Ovary (tissue), 3 donors: ENCODE data around the gene DMXL2.

Experiments used
- EP300 ChIP-seq: sonication (generic); formaldehyde crosslinking; IDR thresholded peaks from one replicate; pipeline ENCODE4 v1.6.1; 2017; ENCODE audit warnings: antibody characterized with exemption
- POLR2A ChIP-seq: fragments of 450-650 bp; IDR thresholded peaks from one replicate; pipeline ENCODE4 v1.6.1; 2017; ENCODE audit warnings: antibody characterized with exemption, mild to moderate bottlenecking, moderate library complexity
- TF ChIP-seq, protein P1 (sequence below), 3 donors: fragments of 450-650 bp in 2 of 3; fragments of 200-600 bp in 1 of 3; IDR thresholded peaks; one replicate each; pipeline versions ENCODE4 v1.5.1 to v1.8.0; 2016 to 2022; ENCODE audit warnings: antibody characterized with exemption in 3 of 3, mild to moderate bottlenecking in 1 of 3
- donor health status: DM: no; HTN: no; CAD: no.

DNA sequence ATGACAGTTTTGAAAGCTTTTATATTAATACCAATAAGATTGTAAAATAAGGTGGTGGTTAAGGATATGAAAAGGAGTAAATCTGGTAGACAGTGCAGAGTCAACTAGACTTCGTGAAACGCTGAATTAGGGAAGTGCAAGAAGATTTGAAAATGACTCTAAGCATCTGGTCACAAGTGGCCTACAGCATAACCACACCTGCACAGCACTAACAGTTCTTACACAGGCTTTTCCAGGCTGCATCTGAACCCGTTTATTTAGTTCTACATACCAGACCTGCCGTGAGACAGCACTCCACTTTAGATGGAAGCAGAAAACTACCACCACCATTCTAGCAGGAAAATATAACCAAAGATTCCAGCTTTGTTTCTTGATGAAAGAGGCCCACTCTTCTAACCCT lies 1.9 kb downstream of the DMXL2 start:
- TF ChIP-seq EP300 (no peak), POLR2A (no peak)
- TF ChIP-seq, protein P1, sequence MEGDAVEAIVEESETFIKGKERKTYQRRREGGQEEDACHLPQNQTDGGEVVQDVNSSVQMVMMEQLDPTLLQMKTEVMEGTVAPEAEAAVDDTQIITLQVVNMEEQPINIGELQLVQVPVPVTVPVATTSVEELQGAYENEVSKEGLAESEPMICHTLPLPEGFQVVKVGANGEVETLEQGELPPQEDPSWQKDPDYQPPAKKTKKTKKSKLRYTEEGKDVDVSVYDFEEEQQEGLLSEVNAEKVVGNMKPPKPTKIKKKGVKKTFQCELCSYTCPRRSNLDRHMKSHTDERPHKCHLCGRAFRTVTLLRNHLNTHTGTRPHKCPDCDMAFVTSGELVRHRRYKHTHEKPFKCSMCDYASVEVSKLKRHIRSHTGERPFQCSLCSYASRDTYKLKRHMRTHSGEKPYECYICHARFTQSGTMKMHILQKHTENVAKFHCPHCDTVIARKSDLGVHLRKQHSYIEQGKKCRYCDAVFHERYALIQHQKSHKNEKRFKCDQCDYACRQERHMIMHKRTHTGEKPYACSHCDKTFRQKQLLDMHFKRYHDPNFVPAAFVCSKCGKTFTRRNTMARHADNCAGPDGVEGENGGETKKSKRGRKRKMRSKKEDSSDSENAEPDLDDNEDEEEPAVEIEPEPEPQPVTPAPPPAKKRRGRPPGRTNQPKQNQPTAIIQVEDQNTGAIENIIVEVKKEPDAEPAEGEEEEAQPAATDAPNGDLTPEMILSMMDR (IDR thresholded peaks at IDR 0.05) = no peak
